ENCODE measurements around the gene EVI5L.
"Not testable (repeated sequence)": the region's sequence is repeated elsewhere in the genome, so short reads cannot be mapped to it uniquely, and the experiment has no call there.

Gene EVI5L

DNA sequence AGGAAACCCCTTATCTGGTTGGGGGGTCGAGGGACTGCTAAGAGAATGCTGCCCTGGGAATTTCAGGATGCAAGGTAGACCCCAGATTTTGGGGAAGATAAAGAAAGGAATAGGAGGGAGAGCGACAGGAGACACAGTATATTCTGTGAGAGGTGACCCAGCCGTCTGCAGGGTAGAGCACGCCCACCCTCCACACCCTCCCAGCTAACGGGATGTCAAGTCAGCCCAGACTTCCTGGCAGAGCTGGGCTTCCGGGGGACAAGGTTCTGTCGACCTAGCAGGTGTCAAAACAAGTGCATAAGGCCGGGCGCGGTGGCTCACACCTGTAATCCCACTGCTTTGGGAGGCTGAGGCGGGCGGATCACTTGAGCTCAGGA is 44.9 kb downstream of the EVI5L start:
- no peak for DNase-seq

DNA sequence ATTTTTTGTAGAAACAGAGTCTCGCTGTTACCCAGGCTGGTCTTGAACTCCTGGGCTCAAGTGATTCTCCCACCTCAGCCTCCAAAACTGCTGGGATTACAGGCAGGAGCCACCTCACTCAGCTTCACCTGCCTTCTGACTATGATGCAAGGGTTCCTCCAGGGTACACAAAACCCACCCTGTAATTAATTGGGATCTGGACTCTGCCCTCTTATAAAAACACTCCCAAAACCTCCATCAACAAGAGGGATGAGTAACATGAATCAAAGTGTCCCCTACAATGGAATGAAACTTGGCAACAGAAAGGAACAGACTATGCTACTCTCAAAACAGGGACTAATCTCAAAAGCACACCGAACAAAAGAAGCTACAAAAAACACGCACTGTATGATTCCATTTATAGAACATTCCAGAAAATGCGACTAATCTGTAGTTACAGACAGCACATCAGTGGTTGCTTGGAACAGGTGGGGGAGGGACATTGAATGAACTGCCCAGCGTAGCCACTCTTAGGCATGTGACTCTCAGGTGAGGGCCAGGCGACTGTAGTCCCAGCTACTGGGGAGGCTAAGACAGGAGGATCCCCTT is 47.3 kb downstream of the EVI5L start:
- no peak for DNase-seq

DNA sequence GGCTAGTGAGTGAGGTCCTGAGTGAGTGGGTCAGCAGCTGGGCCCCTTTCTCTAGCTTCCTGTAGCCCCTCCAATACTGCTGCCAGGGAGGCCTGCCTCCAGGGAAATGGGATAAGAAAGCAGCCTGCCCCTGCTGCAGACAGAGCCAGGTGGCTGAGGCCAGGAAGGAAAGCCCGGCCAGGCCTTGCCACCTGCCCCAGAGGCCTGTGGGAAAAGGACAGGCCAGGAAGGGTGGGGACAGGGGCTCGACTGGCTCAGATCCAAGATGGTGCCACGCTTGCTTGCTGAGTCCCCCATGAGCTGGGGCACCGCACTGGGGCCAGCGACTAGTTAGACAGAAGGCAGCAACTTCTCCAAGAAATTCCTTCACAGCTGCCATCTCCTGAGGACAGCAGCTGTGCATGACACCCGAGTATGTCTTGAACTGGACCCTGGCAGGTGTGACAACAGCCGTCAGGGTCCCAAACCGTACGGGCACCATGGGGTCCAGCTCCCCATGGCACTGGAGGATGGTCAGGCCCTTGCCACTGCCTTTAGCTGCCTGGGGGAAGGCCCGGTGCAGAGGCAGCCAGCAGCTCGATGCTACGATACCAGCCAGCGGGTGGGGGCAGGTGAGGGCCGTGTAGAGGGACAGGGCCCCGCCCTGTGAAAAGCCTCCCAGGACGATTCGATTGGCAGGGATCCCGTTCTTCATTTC is 49.2 kb downstream of the EVI5L start:
- no peak for DNase-seq

DNA sequence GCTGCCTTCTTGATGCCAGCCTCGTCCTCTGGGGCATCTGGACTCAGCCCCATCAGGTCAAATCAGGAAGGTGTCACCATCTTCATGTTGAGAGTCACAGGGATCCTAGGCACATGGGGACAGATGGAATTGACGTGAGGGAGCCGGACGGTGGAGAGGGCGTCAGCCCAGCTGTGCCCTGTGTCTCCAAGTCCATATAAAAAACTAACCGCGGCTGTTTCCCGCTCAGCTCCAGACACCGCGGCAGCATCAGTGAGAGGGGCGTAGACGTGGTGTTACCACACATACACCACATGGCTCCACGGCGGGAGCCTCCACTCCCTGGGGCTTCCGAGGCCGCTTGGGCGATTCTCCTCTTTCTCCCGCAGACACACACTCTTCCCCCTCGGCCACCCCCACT is 49.8 kb downstream of the EVI5L start:
- DNase-seq = no peak

DNA sequence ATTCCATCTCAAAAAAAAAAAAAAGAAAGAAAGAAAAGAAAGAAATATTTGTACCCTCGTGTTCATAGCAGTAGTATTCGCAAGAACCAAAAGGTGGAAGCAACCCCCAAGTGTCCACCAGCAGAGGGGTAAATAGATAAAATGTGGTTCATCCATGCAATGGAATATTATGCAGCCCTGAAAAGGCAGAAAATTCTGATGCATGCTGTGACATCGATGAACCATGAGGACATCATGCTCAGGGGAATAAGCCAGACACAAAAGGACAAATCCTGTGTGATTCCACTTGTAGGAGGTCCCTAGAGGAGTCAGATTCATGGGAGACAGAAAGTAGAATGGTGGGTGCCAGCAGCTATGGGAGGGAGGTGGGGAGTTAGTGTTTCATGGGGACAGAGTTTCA is 51.9 kb downstream of the EVI5L start:
- DNase-seq = no peak

DNA sequence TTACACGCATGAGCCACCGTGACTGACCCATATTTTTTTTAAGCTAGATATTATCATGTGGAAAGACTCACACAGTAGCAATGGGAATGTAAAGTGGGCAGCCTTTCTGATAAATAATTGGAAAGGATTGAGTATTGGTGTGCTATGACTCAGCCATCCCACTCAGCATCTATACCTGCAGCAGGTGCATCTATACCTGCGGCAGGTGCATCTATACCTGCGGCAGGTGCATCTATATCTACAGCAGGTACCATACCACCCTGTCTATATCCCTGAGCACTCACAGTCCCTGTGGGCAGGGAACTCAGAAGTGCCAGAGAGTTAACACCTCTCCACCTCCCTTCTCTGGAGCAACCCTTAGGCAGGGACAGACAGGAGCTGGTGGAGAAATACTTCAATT is 53.1 kb downstream of the EVI5L start:
- DNase-seq = no peak

DNA sequence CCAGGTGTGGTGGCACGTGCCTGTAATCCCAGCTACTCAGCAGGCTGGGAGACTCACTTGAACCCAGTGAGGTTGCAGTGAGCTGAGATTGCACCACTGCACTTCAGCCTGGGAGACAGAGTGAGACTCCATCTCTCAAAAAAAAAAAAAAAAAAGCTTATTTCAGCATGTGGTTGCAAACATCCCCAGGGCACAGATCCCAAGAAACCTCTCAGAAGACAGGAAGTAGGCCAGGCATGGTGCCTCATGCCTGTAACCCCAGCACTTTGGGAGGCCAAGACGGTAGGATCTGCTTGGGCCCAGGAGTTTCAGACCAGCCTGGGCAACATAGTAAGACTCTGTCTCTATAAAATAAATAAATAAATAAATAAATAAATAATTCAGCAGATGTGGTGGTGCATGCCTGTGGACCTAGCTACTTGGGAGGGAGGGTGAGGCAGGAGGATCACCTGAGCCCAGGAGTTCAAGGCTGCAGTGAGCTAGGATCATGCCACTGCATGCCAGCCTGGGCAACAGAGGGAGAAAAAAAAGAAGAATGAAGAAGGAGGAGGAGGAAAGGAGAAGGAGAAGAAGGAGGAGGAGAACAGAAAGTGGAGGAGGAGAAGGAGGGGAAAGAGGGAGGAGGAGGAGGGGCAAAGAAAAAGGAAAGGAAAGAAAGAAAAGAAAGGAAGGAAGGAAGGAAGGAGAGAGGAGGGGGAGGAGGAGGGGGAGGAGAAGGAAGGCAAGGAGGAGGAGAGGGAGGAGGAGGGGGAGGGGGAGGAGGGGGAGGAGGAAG is 54.0 kb downstream of the EVI5L start:
- DNase-seq = peak; percentile 24

DNA sequence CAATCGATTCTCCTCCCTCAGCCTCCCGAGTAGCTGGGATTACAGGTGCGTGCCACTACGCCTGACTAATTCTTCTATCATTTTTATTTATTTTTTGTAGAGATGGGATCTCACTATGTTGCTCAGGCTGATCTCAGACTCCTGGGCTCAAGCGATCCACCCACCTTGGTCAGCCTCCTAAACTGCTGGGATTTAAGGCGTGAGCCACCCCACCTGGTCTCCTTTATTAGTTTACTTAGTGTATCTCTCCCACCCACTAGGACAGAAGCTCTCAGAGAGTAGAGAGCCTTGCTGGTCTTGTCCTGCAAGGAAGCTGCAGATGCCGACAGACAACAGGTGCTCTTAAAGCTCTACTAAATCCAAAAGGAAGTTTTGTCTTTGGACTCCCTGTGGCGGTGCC is 55.8 kb downstream of the EVI5L start:
- no peak for DNase-seq

DNA sequence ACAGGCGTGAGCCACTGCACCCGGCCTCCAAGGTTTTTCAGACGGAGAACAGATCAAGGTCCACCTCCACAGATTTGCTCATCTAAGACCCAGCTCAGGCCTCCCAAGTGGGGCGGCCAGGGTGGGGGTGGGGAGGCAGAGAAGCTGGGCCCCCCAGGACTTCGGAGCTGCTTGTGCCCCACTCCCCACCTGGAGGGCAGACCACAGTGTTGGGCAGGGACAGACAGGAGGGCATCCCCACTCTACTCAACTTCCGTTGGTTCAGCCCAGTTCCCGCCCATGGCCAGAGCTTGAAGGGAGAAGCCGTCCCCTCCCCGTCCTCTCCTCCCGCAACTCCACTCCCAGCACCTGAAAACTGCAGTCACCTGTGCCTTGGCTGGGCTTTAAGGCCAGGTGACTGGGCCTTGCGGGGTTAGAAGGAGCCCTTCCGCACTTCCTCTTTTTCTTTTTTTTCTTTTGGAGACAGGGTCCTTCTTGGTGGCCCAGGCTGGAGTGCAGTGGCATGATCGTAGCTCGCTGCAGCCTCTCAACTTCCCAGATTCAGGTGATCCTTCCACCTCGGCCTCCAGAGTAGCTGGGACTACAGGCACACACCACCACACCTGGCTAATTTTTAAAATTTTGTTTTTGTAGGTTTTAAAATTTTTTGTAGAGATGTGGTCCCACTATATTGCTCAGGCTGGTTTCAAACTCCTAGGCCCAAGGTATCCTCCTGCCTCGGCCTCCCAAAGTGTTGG is 57.6 kb downstream of the EVI5L start:
- DNase-seq = no peak

DNA sequence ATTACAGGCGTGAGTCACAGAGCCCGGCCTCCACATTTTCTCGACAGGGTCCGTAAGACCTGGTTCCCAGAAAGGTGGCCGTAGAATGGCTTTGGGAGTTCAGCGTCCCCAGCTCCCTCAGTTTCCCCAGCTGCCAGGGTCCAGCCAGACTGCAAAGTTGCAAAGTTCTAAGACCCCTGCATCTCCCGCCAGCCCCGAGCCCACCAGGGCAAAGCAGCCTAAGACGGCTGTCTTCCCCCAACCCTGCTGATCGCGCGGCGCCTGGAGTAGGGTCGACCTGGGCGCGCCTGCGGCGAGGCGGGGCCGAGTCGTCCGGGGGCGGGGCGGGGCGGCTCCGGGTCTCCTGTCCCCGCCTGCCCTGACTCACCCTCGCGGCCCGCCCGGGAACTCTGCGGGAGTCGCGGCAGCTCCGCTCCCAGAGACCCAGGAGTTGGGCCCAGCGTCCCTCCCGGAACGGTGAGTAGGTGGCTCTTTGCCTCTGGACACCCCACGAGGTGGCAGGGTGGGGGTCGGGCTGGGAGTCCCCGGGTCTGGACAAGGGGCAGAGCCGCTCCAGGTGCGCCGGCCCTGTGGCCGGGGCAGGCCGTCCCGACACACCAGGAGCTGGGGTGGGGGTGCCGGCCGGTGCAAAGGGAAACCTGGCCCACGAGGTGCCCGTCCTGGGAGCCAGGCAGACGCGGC is 58.3 kb downstream of the EVI5L start, which contains the start of gene LRRC8E:
Gene LRRC8E (plus strand): TSS at position 366 of the 681 bp plus-strand sequence. CDS start 7,094 bp downstream, outside the sequence.
- peak; percentile 65 for DNase-seq

DNA sequence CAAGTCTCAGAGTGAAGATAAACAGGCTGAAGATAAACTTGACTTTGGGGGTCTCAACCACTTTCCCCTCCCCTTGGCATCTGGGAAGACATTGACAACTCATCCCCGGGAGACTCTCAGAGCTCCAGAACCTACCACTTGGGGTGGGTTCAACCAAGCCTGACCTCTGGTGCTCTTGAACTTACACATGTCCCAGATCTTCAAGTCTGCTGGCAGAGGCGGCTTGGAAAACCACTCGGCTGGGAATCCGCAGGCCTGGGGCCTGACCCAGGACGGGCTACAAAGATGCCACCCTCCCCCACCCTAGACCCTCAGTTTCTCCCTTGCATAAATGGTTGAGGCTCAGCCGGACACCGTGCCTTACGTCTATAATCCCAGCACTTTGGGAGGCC is 58.8 kb downstream of the EVI5L start:
- no peak for DNase-seq

DNA sequence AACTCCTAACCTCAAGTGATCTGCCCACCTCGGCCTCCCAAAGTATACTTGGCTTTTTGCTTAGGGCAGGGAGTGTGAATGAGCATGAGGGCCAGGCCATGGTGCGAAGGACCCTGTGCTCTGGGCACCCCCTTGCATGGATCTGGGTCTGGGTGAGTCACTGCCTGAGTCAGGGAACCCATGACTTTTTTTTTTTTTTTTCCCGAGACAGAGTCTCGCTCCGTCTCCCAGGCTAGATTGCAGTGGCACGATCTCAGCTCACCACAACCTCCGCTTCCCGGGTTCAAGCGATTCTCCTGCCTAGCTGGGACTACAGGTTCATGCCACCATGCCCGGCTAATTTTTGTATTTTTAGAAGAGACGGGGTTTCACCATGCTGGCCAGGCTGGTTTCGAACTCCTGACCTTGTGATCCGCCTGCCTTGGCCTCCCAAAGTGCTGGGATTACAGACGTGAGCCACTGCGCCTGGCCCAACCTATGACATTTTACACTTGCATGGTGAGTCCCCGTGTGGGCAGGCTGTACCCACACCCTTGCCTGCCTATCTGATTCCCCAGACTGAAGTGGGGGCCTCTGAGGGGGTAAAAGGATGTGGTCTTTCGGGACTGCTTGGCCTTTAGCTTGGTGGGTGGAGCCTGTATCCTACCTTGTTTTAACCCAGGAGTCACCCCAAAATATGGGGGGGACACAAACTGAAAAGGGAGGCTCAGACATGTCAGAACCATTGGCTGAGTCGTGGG is 63.5 kb downstream of the EVI5L start:
- DNase-seq = not testable (repeated sequence)

DNA sequence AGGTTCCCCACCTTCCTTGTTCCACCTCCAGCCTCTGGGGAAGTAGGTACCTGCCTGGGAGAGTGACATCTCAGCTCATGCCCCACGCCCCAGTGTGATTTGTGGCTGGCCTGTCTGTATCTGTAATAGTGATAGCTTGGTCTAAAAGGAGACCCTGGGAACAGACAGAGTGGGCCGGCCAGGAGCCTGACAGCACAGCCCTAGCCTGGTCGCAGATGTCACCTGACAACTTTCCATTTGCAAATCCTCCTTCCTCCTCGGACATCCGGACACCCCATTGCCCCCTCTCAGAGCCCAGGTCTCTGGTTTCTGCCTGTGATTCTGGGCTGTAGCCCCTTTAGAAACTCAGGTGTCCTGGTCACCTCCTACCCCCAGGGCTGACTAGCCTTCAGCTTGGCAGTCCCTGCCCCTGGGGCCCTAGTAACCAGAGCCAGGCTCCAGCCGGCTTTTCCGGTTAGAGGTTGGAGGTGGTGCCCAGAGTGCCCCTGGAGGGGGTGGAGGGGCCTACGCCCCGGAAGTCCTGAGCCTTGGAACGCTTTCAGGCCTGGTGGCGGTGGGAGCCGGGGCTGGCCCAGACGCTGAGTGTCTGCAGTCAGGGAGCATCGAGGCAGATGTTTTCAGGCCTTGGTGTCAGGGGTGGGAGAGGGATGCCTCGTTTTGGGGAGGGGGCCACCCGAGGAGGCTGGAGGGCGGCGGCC is 64.7 kb downstream of the EVI5L start:
- DNase-seq = no peak

DNA sequence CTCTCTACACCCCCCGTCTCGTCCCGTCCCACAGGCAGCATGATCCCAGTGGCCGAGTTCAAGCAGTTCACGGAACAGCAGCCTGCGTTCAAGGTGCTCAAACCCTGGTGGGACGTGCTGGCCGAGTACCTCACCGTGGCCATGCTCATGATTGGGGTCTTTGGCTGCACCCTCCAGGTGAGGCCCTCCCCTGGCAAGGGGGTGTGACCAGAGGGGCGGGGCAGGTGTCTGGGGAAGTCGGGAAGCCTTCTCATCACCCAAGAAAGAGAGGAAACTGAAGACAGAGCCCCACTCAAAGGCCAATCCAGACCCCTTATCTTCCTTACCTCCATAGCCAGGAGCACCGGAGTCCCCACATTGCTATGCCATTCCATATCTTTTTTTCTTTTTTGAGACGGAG is 65.5 kb downstream of the EVI5L start:
- DNase-seq = no peak

DNA sequence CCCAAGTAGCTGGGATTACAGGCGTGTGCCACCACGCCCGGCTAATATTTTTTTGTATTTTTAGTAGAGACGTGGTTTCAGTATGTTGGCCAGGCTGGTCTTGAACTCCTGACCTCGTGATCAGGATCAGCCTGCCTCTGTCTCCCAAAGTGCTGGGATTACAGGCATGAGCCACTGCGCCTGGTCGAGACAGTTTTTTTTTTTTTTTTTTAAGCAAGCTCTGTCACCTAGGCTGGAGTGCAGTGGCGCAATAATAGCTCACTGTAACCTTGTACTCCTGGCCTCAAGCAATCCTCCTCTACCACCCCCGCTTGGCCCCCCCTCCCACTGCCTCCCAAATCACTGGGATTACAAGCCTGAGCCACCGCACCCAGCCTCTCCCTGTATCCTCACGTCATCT is 67.3 kb downstream of the EVI5L start:
- no peak for DNase-seq

DNA sequence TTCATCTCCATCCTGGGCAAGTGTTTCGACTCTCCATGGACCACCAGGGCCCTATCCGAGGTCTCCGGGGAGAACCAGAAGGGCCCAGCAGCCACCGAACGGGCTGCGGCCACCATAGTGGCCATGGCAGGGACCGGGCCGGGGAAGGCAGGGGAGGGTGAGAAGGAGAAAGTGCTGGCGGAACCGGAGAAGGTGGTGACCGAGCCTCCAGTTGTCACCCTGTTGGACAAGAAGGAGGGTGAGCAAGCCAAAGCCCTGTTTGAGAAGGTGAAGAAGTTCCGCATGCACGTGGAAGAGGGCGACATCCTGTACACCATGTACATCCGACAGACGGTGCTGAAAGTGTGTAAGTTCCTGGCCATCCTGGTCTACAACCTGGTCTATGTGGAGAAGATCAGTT is 68.9 kb downstream of the EVI5L start:
- DNase-seq = no peak

DNA sequence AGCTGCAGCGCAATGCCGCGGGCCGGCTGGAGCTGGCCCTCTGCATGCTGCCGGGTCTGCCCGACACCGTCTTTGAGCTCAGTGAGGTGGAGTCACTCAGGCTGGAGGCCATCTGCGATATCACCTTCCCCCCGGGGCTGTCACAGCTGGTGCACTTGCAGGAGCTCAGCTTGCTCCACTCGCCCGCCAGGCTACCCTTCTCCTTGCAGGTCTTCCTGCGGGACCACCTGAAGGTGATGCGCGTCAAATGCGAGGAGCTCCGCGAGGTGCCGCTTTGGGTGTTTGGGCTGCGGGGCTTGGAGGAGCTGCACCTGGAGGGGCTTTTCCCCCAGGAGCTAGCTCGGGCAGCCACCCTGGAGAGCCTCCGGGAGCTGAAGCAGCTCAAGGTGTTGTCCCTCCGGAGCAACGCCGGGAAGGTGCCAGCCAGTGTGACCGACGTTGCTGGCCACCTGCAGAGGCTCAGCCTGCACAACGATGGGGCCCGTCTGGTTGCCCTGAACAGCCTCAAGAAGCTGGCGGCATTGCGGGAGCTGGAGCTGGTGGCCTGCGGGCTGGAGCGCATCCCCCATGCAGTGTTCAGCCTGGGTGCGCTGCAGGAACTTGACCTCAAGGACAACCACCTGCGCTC is 69.8 kb downstream of the EVI5L start:
- DNase-seq = no peak

DNA sequence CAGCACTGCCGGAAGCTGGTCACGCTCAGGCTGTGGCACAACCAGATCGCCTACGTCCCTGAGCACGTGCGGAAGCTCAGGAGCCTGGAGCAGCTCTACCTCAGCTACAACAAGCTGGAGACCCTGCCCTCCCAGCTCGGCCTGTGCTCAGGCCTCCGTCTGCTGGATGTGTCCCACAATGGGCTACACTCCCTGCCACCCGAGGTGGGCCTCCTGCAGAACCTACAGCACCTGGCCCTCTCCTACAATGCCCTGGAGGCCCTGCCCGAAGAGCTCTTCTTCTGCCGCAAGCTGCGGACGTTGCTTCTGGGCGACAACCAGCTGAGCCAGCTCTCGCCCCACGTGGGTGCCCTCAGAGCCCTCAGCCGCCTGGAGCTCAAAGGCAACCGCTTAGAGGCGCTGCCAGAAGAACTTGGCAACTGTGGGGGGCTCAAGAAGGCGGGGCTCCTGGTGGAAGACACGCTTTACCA is 70.4 kb downstream of the EVI5L start:
- no peak for DNase-seq

DNA sequence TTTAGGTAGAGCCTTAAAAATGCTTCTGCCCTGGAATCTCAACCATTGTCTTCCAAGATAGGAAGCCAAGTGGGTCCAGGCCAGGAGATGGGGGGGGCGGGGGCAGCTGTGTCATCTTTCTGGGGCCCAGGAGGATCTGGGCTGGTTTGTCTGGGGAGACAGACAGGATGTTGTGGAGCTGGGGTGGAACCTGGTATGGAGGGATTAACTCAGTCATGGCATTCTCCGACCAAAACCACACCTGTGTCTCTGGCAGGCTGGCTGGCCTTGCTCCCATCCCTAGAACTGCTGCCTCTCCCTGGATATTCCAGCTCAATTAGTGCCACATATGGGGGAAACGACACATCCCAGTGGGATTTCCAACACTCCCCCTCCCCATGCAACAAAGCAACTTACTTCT is 70.9 kb downstream of the EVI5L start:
- DNase-seq = no peak

DNA sequence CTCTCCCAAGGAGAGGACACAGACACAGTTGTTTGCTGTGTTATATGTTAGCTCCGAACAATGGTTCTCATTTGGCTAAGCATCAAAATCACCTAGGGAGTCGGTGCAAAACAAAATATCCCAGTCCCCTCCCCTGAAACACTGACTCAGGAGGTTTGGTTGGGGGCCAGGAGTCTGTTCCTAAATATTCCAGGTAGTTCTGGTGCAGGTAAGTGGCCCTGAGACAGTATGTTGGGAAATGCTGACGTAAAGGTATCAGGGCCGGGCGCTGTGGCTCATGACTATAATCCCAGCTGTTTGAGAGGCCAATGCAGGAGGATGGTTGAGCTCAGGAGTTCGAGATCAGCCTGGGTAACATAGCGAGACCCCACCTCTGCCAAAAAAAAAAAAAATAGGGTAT is 71.3 kb downstream of the EVI5L start:
- DNase-seq = no peak

DNA sequence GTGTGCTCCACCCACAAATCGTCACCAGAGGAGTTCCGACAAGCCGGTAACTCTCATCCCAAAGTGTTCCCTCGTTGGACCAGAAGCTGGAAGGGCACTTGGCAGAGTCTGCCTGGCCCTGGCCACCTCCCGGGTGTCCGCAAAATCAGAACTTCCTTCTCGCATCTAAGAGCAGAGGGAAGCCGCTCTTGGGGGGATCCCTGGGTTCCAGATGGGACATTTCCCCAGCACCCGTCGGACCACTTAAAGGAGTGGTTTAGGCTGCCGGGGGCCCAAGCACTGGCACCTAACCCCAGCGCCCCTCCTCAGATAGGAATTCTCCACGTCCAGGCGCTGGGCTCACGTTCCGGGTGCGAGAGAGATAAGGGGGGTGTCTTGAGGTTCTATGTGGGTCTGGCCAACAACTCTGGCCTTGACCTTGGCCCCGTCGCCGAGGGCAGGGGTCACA is 72.8 kb downstream of the EVI5L start:
- no peak for DNase-seq
